ENCODE data around the gene IL32.
"Not testable (repeated sequence)": the region's sequence is repeated elsewhere in the genome, so short reads cannot be mapped to it uniquely, and the experiment has no call there.

Gene IL32

GRCh38 chr16:3051494-3051893, 13.9 kb upstream of the IL32 start:
- TF ChIP-seq CTCF (IDR thresholded peaks at IDR 0.05), result no peak
- intact Hi-C loops (cut with DNase I; ENCODE audit: low total_unique reads), result no loop called here
- H3K27ac ChIP-seq, result no peak overlapping the region
- H3K27me3 ChIP-seq, result peaks cover 10 to 55% of the 10 kb centered on the region in 2 donors
- H3K9me3 ChIP-seq, result no peaks in the 10 kb centered on the region
- DNase-seq, result no peak
- no peak overlapping the region for H3K4me3 ChIP-seq
- H3K36me3 ChIP-seq, result peaks cover 0 to 4% (median 0%) of the 10 kb centered on the region in 3 donors
- peaks cover 0 to 9% (median 6%) of the 10 kb centered on the region in 4 donors for H3K4me1 ChIP-seq

- DNase-seq; H3K36me3 ChIP-seq; H3K27ac ChIP-seq; intact Hi-C loops (cut with DNase I; ENCODE audit: low total_unique reads); H3K4me3 ChIP-seq; H3K9me3 ChIP-seq; H3K4me1 ChIP-seq: not testable (repeated sequence)
- peaks cover 0 to 42% of the 10 kb centered on the region in 2 donors for H3K27me3 ChIP-seq
Observed at GRCh38 chr16:3052571-3053329, 12.7 kb upstream of the IL32 start.

- H3K4me3 ChIP-seq; H3K4me1 ChIP-seq; H3K27ac ChIP-seq; intact Hi-C loops (cut with DNase I; ENCODE audit: low total_unique reads); DNase-seq; H3K9me3 ChIP-seq; H3K36me3 ChIP-seq: not testable (repeated sequence)
- H3K27me3 ChIP-seq, result peaks cover 0 to 40% of the 10 kb centered on the region in 2 donors
Observed at GRCh38 chr16:3053330-3053710, 12.1 kb upstream of the IL32 start.

- Histone ChIP-seq H3K27ac (no peak overlapping the region), H3K4me3 (no peak overlapping the region), H3K36me3 (peaks cover 0 to 4% (median 0%) of the 10 kb centered on the region in 3 donors), H3K9me3 (no peaks in the 10 kb centered on the region), H3K4me1 (peaks cover 0 to 23% (median 19%) of the 10 kb centered on the region in 4 donors), H3K27me3 (peaks cover 0 to 31% of the 10 kb centered on the region in 2 donors)
- DNase-seq, result no peak
- TF ChIP-seq CTCF (IDR thresholded peaks at IDR 0.05), result no peak
- intact Hi-C loops (cut with DNase I; ENCODE audit: low total_unique reads), result loop anchor here (5.0 kb wide), 1 partner anchor 67 kb away; no protein-coding TSS in a partner anchor
Observed at GRCh38 chr16:3054965-3055733, 10.3 kb upstream of the IL32 start.

- H3K27ac ChIP-seq, H3K4me3 ChIP-seq, DNase-seq, H3K36me3 ChIP-seq, H3K9me3 ChIP-seq: not testable (repeated sequence)
- H3K4me1 ChIP-seq, result peaks cover 0 to 24% (median 19%) of the 10 kb centered on the region in 4 donors
- peaks cover 0 to 25% of the 10 kb centered on the region in 2 donors for H3K27me3 ChIP-seq
- intact Hi-C loops (cut with DNase I; ENCODE audit: low total_unique reads), result loop anchor here (5.0 kb wide), 1 partner anchor 67 kb away; no protein-coding TSS in a partner anchor
Observed at GRCh38 chr16:3055734-3056115, 9.7 kb upstream of the IL32 start.

GRCh38 chr16:3056336-3057180, 8.9 kb upstream of the IL32 start:
- no peak for TF ChIP-seq CTCF (IDR thresholded peaks at IDR 0.05)
- peaks cover 0 to 18% of the 10 kb centered on the region in 2 donors for H3K27me3 ChIP-seq
- intact Hi-C loops (cut with DNase I; ENCODE audit: low total_unique reads), result loop anchor here (5.0 kb wide), 1 partner anchor 66 kb away; no protein-coding TSS in a partner anchor
- no peak overlapping the region for H3K4me3 ChIP-seq
- no peak for DNase-seq
- H3K27ac ChIP-seq, result no peak overlapping the region
- no peaks in the 10 kb centered on the region for H3K9me3 ChIP-seq
- peaks cover 0 to 4% (median 0%) of the 10 kb centered on the region in 3 donors for H3K36me3 ChIP-seq
- H3K4me1 ChIP-seq, result peaks cover 0 to 24% (median 19%) of the 10 kb centered on the region in 4 donors

All from tibial artery (tissue), 4 donors.